PFSK-1 (cell line): ENCODE data around the gene LANCL2.

Experiments
- FOXP2 ChIP-seq: optimal IDR thresholded peaks from 2 replicates; pipeline ENCODE3; 2011; ENCODE audit warnings: borderline replicate concordance, control low read depth, inconsistent platforms; ENCODE audit not compliant: insufficient read depth; ENCODE audit errors: extremely low read length, extremely low read depth
- POLR2AphosphoS5 ChIP-seq: IDR thresholded peaks from 2 replicates; pipeline ENCODE4 v1.6.1; 2012; ENCODE audit warnings: low read depth, mild to moderate bottlenecking, control low read depth, low read length, moderate library complexity
- SIN3A ChIP-seq: IDR thresholded peaks from 2 replicates; pipeline ENCODE4 v1.6.1; 2012; ENCODE audit warnings: mild to moderate bottlenecking, low read length, moderate library complexity, borderline replicate concordance; ENCODE audit not compliant: insufficient read depth
- TAF1 ChIP-seq: IDR thresholded peaks from 2 replicates; pipeline ENCODE4 v1.6.1; 2012; ENCODE audit warnings: low read length, control low read depth, borderline replicate concordance; ENCODE audit not compliant: insufficient read depth
- TF ChIP-seq, protein P1 (sequence below), 2 experiments: IDR thresholded peaks; 2 replicates each; pipeline versions ENCODE4 v1.6.1 to v1.8.0; 2011 to 2012; ENCODE audit warnings: low read depth in 2 of 2, low read length in 2 of 2, control low read depth in 1 of 2, inconsistent platforms in 1 of 2, mild to moderate bottlenecking in 1 of 2, moderate library complexity in 1 of 2; ENCODE audit not compliant: insufficient read depth in 1 of 2

Gene LANCL2

DNA sequence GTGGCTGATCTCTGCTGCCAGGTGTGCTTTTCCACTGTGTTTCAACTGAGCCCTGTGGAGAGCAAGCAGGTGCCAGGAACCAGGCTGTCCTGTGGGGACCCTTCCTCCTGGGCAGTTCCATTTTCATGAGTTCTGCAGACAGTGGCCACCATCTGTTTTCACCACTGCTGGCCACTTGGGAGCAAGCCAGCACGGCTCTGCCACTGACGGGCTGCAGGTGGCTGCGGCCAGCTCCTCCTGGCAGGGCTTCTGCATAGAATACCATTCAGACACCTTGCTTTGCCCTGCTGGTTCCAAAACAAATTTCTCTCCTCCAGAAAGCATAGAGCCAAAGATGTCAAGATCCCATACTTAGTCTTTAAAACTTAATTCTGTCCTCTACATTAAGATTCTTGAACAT is 48.3 kb downstream of the LANCL2 start:
- TF ChIP-seq FOXP2 (no peak), POLR2AphosphoS5 (no peak), SIN3A (no peak), TAF1 (no peak)
- TF ChIP-seq, protein P1, sequence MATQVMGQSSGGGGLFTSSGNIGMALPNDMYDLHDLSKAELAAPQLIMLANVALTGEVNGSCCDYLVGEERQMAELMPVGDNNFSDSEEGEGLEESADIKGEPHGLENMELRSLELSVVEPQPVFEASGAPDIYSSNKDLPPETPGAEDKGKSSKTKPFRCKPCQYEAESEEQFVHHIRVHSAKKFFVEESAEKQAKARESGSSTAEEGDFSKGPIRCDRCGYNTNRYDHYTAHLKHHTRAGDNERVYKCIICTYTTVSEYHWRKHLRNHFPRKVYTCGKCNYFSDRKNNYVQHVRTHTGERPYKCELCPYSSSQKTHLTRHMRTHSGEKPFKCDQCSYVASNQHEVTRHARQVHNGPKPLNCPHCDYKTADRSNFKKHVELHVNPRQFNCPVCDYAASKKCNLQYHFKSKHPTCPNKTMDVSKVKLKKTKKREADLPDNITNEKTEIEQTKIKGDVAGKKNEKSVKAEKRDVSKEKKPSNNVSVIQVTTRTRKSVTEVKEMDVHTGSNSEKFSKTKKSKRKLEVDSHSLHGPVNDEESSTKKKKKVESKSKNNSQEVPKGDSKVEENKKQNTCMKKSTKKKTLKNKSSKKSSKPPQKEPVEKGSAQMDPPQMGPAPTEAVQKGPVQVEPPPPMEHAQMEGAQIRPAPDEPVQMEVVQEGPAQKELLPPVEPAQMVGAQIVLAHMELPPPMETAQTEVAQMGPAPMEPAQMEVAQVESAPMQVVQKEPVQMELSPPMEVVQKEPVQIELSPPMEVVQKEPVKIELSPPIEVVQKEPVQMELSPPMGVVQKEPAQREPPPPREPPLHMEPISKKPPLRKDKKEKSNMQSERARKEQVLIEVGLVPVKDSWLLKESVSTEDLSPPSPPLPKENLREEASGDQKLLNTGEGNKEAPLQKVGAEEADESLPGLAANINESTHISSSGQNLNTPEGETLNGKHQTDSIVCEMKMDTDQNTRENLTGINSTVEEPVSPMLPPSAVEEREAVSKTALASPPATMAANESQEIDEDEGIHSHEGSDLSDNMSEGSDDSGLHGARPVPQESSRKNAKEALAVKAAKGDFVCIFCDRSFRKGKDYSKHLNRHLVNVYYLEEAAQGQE (IDR thresholded peaks at IDR 0.05; ENCODE audit: insufficient read depth in 1 of 2, low read depth in 2 of 2, low read length in 2 of 2): no peak

GRCh38 chr7:55415173-55415778 is 50.1 kb downstream of the LANCL2 start:
- TF ChIP-seq FOXP2 (no peak), POLR2AphosphoS5 (no peak)

GRCh38 chr7:55420530-55420929 is 55.4 kb downstream of the LANCL2 start:
- no peak for TF ChIP-seq SIN3A
- no peak for TF ChIP-seq FOXP2
- TF ChIP-seq TAF1: no peak
- TF ChIP-seq, protein P1 (IDR thresholded peaks at IDR 0.05; ENCODE audit: insufficient read depth in 1 of 2, low read depth in 2 of 2, low read length in 2 of 2): no peak
- no peak for TF ChIP-seq POLR2AphosphoS5

DNA sequence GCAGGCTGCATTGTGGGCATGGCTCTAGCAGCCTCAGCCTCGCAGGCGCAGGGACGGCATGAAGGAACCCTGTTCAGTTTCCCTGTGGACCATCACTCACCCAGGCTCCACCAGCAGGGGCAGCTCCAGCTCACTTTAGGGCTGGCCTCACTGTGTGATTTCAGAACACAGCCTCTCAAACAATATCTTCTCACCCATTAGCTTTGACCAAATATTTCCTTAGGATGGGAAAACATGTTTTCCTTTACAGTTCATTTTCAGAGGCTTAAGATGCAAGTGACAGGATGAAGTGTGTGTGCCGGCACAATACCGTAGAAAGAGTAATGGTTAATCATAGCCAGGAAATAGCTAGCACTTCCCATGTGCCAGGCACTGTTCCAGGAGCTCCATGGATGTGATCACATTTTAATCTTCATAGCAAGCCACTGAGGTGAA is 58.2 kb downstream of the LANCL2 start:
- TF ChIP-seq SIN3A: no peak
- TF ChIP-seq, protein P1 (IDR thresholded peaks at IDR 0.05; ENCODE audit: insufficient read depth in 1 of 2, low read depth in 2 of 2, low read length in 2 of 2): no peak

DNA sequence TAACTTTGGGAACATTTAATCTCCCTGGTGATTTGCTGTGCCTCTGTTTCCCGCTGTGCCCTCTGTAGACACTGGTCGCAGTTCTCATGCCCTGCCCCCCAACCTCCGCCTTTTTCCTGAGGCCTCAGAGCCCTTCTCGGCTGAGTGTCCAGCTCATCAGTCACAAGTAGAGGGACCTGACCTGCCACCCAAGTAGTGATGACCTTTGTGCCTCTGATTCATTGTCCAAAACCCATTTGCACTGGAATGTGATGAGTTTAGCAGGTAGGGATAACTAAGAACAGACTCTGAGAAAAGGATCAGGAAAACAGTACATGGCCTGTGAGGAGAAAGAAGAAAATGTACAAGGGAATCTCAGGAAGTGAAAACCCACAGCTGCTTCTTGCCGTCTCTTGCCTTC is 58.8 kb downstream of the LANCL2 start:
- TF ChIP-seq SIN3A (no peak), FOXP2 (no peak), TAF1 (no peak), POLR2AphosphoS5 (no peak)
- TF ChIP-seq, protein P1 (IDR thresholded peaks at IDR 0.05; ENCODE audit: insufficient read depth in 1 of 2, low read depth in 2 of 2, low read length in 2 of 2): no peak
